PFSK-1 (cell line): Measurements from ENCODE around the gene KIAA0753.

Source experiments
- FOXP2 ChIP-seq: optimal IDR thresholded peaks from 2 replicates; pipeline ENCODE3; 2011; ENCODE audit warnings: borderline replicate concordance, control low read depth, inconsistent platforms; ENCODE audit not compliant: insufficient read depth; ENCODE audit errors: extremely low read length, extremely low read depth
- POLR2AphosphoS5 ChIP-seq: IDR thresholded peaks from 2 replicates; pipeline ENCODE4 v1.6.1; 2012; ENCODE audit warnings: low read depth, mild to moderate bottlenecking, control low read depth, low read length, moderate library complexity
- SIN3A ChIP-seq: IDR thresholded peaks from 2 replicates; pipeline ENCODE4 v1.6.1; 2012; ENCODE audit warnings: mild to moderate bottlenecking, low read length, moderate library complexity, borderline replicate concordance; ENCODE audit not compliant: insufficient read depth
- TAF1 ChIP-seq: IDR thresholded peaks from 2 replicates; pipeline ENCODE4 v1.6.1; 2012; ENCODE audit warnings: low read length, control low read depth, borderline replicate concordance; ENCODE audit not compliant: insufficient read depth
- TF ChIP-seq, protein P1 (sequence below), 2 experiments: IDR thresholded peaks; 2 replicates each; pipeline versions ENCODE4 v1.6.1 to v1.8.0; 2011 to 2012; ENCODE audit warnings: low read depth in 2 of 2, low read length in 2 of 2, control low read depth in 1 of 2, inconsistent platforms in 1 of 2, mild to moderate bottlenecking in 1 of 2, moderate library complexity in 1 of 2; ENCODE audit not compliant: insufficient read depth in 1 of 2

The KIAA0753 gene

DNA sequence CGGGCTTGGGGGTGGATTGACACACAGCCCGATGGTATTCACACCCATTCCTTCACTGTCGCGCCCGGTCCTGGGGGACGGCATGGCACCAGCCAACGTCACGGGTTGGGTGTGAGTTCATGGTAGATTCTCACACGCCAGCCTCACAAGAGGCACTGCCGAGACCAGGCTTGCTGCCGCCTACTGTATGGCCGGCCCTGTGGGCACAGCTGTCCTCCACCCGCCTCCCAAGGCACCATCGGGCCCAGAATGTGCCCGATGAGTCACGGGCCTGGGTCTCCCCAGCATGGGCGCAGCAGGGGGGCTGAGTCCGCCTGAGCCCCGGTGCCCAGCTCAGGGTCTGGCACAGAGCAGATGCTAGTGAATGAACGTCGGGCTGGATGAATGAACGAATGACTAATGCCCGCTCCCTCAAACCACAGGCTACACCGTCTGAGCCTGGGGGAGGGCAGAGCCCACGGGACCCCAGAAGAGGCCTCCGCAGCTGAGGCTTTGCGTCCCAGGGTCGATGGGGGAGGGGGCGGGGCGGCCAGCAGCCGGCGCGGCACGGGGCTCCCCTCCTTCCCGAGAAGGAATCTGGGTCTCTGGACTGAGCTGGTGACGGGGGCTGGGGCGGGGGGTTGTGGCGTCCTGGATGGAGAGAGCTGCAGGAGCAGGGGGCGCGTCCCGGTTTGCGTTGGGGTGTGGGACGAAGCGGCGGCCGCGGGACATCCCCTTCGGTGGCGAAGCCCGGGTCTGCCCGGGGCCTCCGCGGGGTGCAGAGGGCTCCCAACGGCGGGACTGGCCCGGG, 85.0 kb downstream of the KIAA0753 start:
- TF ChIP-seq, protein P1, sequence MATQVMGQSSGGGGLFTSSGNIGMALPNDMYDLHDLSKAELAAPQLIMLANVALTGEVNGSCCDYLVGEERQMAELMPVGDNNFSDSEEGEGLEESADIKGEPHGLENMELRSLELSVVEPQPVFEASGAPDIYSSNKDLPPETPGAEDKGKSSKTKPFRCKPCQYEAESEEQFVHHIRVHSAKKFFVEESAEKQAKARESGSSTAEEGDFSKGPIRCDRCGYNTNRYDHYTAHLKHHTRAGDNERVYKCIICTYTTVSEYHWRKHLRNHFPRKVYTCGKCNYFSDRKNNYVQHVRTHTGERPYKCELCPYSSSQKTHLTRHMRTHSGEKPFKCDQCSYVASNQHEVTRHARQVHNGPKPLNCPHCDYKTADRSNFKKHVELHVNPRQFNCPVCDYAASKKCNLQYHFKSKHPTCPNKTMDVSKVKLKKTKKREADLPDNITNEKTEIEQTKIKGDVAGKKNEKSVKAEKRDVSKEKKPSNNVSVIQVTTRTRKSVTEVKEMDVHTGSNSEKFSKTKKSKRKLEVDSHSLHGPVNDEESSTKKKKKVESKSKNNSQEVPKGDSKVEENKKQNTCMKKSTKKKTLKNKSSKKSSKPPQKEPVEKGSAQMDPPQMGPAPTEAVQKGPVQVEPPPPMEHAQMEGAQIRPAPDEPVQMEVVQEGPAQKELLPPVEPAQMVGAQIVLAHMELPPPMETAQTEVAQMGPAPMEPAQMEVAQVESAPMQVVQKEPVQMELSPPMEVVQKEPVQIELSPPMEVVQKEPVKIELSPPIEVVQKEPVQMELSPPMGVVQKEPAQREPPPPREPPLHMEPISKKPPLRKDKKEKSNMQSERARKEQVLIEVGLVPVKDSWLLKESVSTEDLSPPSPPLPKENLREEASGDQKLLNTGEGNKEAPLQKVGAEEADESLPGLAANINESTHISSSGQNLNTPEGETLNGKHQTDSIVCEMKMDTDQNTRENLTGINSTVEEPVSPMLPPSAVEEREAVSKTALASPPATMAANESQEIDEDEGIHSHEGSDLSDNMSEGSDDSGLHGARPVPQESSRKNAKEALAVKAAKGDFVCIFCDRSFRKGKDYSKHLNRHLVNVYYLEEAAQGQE (IDR thresholded peaks at IDR 0.05; ENCODE audit: insufficient read depth in 1 of 2, low read depth in 2 of 2, low read length in 2 of 2), result no peak
- TF ChIP-seq TAF1, result no peak
- no peak for TF ChIP-seq POLR2AphosphoS5
- TF ChIP-seq FOXP2, result no peak
- no peak for TF ChIP-seq SIN3A

DNA sequence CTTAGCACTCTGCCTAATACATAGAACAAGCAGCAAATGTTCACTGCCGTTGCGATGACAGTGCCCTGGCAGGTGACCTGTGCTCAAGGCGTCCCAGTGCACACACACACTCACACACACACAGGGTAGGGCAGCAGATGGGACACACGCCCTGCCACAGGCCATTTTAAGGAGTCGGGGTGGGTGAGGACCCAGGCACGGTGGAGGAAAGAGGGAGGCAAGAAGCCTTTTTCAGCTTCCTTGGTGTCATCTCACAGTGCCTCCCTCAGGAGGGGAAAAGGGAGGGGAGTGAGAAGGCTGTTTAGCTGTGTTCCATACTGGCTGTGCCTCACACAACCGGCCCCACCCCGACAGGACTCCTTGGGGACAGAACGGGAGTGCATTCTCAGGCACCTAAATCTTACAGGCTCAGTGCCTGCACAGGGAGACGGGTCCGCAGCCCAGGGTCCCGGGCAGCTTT, 85.6 kb downstream of the KIAA0753 start:
- no peak for TF ChIP-seq SIN3A
- TF ChIP-seq FOXP2, result no peak
- TF ChIP-seq, protein P1 (IDR thresholded peaks at IDR 0.05; ENCODE audit: insufficient read depth in 1 of 2, low read depth in 2 of 2, low read length in 2 of 2), result no peak
- TF ChIP-seq TAF1, result no peak
- TF ChIP-seq POLR2AphosphoS5, result no peak

DNA sequence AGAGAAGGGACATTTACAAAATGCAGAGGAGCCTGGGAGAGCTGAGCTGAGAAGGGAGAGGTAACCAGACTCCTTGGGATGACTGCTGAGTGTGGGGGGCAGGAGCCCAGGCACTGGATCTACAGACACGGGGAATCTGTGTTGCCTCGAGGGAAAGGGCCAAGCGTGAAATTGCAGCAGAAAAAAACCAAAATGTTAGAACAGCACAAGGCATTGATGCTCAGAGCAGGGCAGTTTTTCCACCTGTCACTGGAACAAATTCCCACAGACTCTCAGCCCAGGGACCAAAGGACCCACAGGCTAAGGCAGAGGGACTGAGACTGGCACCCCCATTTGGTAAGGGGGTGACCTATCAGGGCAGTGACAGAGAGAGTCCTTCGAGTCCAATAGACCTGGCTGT, 86.2 kb downstream of the KIAA0753 start:
- TF ChIP-seq, protein P1 (IDR thresholded peaks at IDR 0.05; ENCODE audit: insufficient read depth in 1 of 2, low read depth in 2 of 2, low read length in 2 of 2), result no peak
- TF ChIP-seq TAF1, result no peak
- no peak for TF ChIP-seq FOXP2
- TF ChIP-seq POLR2AphosphoS5, result no peak
- TF ChIP-seq SIN3A, result no peak

DNA sequence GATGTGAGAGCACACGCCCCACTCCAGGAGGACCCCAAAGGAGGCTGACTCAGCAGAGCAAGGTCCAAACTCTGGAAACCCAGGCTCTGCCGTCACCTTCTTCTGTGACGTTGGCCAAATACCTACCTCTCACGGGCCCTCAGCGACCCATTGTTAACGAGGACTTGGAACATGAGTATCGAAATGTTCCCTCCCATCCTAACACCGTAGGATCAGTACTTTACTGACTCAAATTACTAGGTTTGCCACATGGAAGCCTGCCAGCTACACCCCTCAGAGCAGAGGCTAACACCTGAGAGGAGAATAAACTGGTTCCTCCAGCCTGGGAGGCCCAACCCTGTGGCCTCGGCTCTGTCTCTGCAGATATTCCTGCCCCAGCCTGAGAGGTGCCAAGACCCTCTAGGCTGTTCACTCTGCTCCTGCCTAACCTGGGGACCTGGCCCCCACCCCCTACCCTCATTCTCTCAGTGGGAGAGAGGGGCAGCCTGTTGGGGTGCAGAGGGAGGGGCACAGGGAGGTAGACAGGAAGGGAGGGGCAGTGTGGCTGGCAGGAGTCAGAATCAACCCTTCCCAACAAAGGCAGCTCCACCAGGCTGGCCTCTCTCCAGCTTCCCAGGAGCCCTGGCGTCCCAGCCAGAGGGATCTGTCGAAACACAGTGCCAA, 88.5 kb downstream of the KIAA0753 start:
- TF ChIP-seq FOXP2, result no peak
- no peak for TF ChIP-seq SIN3A
- TF ChIP-seq TAF1, result no peak
- TF ChIP-seq POLR2AphosphoS5, result no peak
- TF ChIP-seq, protein P1 (IDR thresholded peaks at IDR 0.05; ENCODE audit: insufficient read depth in 1 of 2, low read depth in 2 of 2, low read length in 2 of 2), result no peak
